SK-N-SH treated with all-trans-retinoic acid at 6 μM for 48 hours (cell line): ENCODE data around the gene TSPAN18.

ENCODE experiments used
- ATAC-seq: fragments of 200-7000 bp; cut with Tn5 transposase; 3 replicates; pipeline ENCODE4 v1.9.1; 2020; ENCODE audit warnings: mild to moderate bottlenecking, moderate library complexity
- ARNTL ChIP-seq: fragments of 450-650 bp; formaldehyde crosslinking; IDR thresholded peaks from 2 replicates; pipeline ENCODE4 v1.5.0; 2020; ENCODE audit warnings: low read depth, mild to moderate bottlenecking, moderate library complexity, borderline replicate concordance
- BACH2 ChIP-seq: fragments of 250-450 bp; sonication (Bioruptor Pico); IDR thresholded peaks from 2 replicates; pipeline ENCODE4 v1.9.0; 2021; ENCODE audit warnings: mild to moderate bottlenecking, borderline replicate concordance
- CREB5 ChIP-seq: fragments of 250-450 bp; sonication (Bioruptor Pico); IDR thresholded peaks from 2 replicates; pipeline ENCODE4 v1.5.1; 2020; ENCODE audit warnings: low read depth, mild to moderate bottlenecking, moderate library complexity
- CSDC2 ChIP-seq: fragments of 250-450 bp; sonication (Bioruptor Pico); IDR thresholded peaks from 2 replicates; pipeline ENCODE4 v1.5.0; 2020; ENCODE audit warnings: mild to moderate bottlenecking, moderate library complexity
- CSRNP3 ChIP-seq: fragments of 250-450 bp; sonication (Bioruptor Pico); IDR thresholded peaks from 2 replicates; pipeline ENCODE4 v1.5.1; 2021; ENCODE audit warnings: mild to moderate bottlenecking, moderate library complexity
- ISL1 ChIP-seq: fragments of 250-450 bp; sonication (Bioruptor Pico); IDR thresholded peaks from 2 replicates; pipeline ENCODE4 v2.1.2; 2022; ENCODE audit warnings: mild to moderate bottlenecking, moderate library complexity
- OSR1 ChIP-seq: fragments of 250-450 bp; sonication (Bioruptor Pico); IDR thresholded peaks from 2 replicates; pipeline ENCODE4 v1.8.0; 2022; ENCODE audit warnings: moderate library complexity, mild to moderate bottlenecking, inconsistent platforms
- PATZ1 ChIP-seq: fragments of 250-450 bp; sonication (Bioruptor Pico); IDR thresholded peaks from 2 replicates; pipeline ENCODE4 v1.8.0; 2020; ENCODE audit warnings: mild to moderate bottlenecking, moderate library complexity, borderline replicate concordance
- PPARA ChIP-seq: fragments of 250-450 bp; sonication (Bioruptor Pico); IDR thresholded peaks from 2 replicates; pipeline ENCODE4 v1.5.0; 2020; ENCODE audit warnings: mild to moderate bottlenecking, borderline replicate concordance
- SNAI2 ChIP-seq: fragments of 250-450 bp; sonication (Bioruptor Pico); IDR thresholded peaks from 2 replicates; pipeline ENCODE4 v1.5.0; 2020; ENCODE audit warnings: mild to moderate bottlenecking, moderate library complexity
- TSHZ2 ChIP-seq: fragments of 250-450 bp; sonication (Bioruptor Pico); IDR thresholded peaks from 2 replicates; pipeline ENCODE4 v1.5.0; 2020; ENCODE audit warnings: mild to moderate bottlenecking, moderate library complexity
- ZC3H10 ChIP-seq: fragments of 250-450 bp; sonication (Bioruptor Pico); IDR thresholded peaks from 2 replicates; pipeline ENCODE4 v1.5.1; 2021; ENCODE audit warnings: mild to moderate bottlenecking, moderate library complexity
- ZFP3 ChIP-seq: fragments of 250-450 bp; sonication (Bioruptor Pico); IDR thresholded peaks from 2 replicates; pipeline ENCODE4 v1.5.0; 2020; ENCODE audit warnings: mild to moderate bottlenecking, moderate library complexity
- ZFP30 ChIP-seq: fragments of 450-650 bp; formaldehyde crosslinking; IDR thresholded peaks from 2 replicates; pipeline ENCODE4 v1.5.0; 2022; ENCODE audit warnings: mild to moderate bottlenecking, moderate library complexity
- ZNF565 ChIP-seq: fragments of 450-650 bp; formaldehyde crosslinking; conservative IDR thresholded peaks from 2 replicates; pipeline ENCODE4 v1.5.0; 2020; ENCODE audit warnings: low read depth, mild to moderate bottlenecking, moderate library complexity
- ZNF8 ChIP-seq: fragments of 450-650 bp; formaldehyde crosslinking; IDR thresholded peaks from 2 replicates; pipeline ENCODE4 v1.5.0; 2020; ENCODE audit warnings: mild to moderate bottlenecking, moderate library complexity

TSPAN18 gene

GRCh38 chr11:44942029-44942955 lies 215.5 kb downstream of the TSPAN18 start:
- no peak for ATAC-seq

GRCh38 chr11:44943118-44943517 lies 216.4 kb downstream of the TSPAN18 start:
- TF ChIP-seq ARNTL (CRISPR knock-in tag) = no peak
- TF ChIP-seq ZNF8 (CRISPR knock-in tag) = no peak
- no peak for TF ChIP-seq ZFP3 (CRISPR knock-in tag)
- TF ChIP-seq SNAI2 (CRISPR knock-in tag) = no peak
- no peak for TF ChIP-seq ZNF565
- no peak for TF ChIP-seq PATZ1
- TF ChIP-seq CSRNP3 (CRISPR knock-in tag) = no peak
- no peak for TF ChIP-seq ZC3H10 (CRISPR knock-in tag)
- ATAC-seq = no peak

More at GRCh38 chr11:44942029-44942955, 215.5 kb downstream of the TSPAN18 start:
- TF ChIP-seq BACH2 (CRISPR knock-in tag) (no peak), ZNF565 (no peak), ZFP30 (CRISPR knock-in tag) (no peak), SNAI2 (CRISPR knock-in tag) (no peak), CREB5 (CRISPR knock-in tag) (no peak), TSHZ2 (no peak), CSRNP3 (CRISPR knock-in tag) (no peak), PPARA (CRISPR knock-in tag) (no peak), ZNF8 (CRISPR knock-in tag) (no peak), OSR1 (CRISPR knock-in tag) (no peak), ARNTL (CRISPR knock-in tag) (no peak), CSDC2 (CRISPR knock-in tag) (no peak), ZC3H10 (CRISPR knock-in tag) (no peak)

- no peak for ATAC-seq
Measured at GRCh38 chr11:44943696-44944095, 216.9 kb downstream of the TSPAN18 start.

More at GRCh38 chr11:44943696-44944095, 216.9 kb downstream of the TSPAN18 start:
- TF ChIP-seq ZNF8 (CRISPR knock-in tag) (no peak), ZNF565 (no peak), SNAI2 (CRISPR knock-in tag) (no peak), ISL1 (CRISPR knock-in tag) (no peak), PPARA (CRISPR knock-in tag) (no peak), ZC3H10 (CRISPR knock-in tag) (no peak), CSDC2 (CRISPR knock-in tag) (no peak), TSHZ2 (no peak)
